Effector memory CD4-positive, alpha-beta T cell (primary cell): ENCODE results near the gene LRRC27.

Experiments used
- DNase-seq, 3 donors: peaks; one replicate each; pipeline ENCODE4 v3.0.0-alpha.2; 2020
- H3K27ac ChIP-seq: 2 replicates; pipeline ENCODE4 v1.7.0; 2013; ENCODE audit warnings: mild to moderate bottlenecking, low read length, moderate library complexity; ENCODE audit not compliant: insufficient read depth, poor library complexity, severe bottlenecking
- H3K27me3 ChIP-seq: replicated peaks from 2 replicates; pipeline ENCODE4 v1.7.0; 2013; ENCODE audit warnings: mild to moderate bottlenecking, low read length; ENCODE audit not compliant: insufficient read depth, control insufficient read depth, poor library complexity, severe bottlenecking
- H3K36me3 ChIP-seq: 2 replicates; pipeline ENCODE4 v1.7.0; 2013; ENCODE audit warnings: mild to moderate bottlenecking, low read length, moderate library complexity; ENCODE audit not compliant: control insufficient read depth, insufficient read depth
- H3K4me1 ChIP-seq: 2 replicates; pipeline ENCODE4 v1.7.0; 2013; ENCODE audit warnings: low read length, mild to moderate bottlenecking; ENCODE audit not compliant: control insufficient read depth, insufficient read depth, poor library complexity, severe bottlenecking
- H3K4me3 ChIP-seq: 2 replicates; pipeline ENCODE4 v1.7.0; 2013; ENCODE audit warnings: low read length, low read depth, mild to moderate bottlenecking; ENCODE audit not compliant: insufficient read depth, poor library complexity, severe bottlenecking
- H3K9me3 ChIP-seq: 2 replicates; pipeline ENCODE4 v1.7.0; 2013; ENCODE audit warnings: mild to moderate bottlenecking, low read length, moderate library complexity; ENCODE audit not compliant: control insufficient read depth

The LRRC27 gene

DNA sequence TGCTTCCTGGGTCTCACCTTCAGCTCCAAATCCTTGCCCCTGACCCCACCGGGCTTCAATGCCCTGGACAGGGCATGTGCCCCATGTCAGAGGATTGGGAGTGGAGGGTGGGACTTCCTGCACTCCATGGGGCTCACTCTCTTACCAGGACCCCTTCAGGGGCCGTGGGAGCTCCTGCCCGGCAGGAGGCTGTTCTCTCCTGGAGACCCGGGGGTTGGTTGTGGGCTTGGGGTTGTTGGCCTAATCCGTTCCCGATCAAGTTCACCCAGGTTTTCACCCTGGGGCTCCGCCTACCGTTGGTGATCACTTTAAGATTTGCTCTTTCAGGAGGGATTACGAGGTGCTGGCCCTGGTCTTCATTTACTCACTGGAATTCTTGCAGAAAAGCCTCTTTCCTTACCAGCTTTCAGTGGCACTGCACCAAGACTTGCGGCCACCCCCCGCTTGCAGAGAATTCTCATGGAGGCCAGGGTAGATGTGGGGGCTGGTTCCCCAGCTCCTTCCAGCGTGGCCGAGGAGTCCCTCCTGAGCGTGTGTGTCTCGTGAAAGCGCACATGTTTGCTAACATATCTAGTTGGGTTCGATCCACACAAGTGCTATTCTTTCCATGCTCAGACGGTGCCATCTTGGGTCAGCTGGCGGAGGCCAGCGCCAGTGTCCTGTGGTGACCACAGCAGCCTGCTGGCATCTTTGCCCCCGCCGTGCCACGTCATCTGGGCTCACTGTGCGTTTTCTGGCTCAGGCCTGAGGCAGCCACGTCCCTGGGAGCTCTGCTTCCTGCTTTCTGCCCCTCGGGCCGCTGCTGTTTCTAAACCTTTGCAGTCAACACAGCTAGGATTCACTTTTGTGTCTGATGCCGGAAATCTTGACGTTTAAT, 80.6 kb downstream of the LRRC27 start:
- no peak for DNase-seq
- H3K9me3 ChIP-seq, result no peaks in the 10 kb centered on the region
- peaks cover 6% of the 10 kb centered on the region for H3K4me1 ChIP-seq
- H3K27me3 ChIP-seq, result no peaks in the 10 kb centered on the region
- H3K4me3 ChIP-seq, result no peak overlapping the region
- no peaks in the 10 kb centered on the region for H3K36me3 ChIP-seq
- H3K27ac ChIP-seq, result no peak overlapping the region

DNA sequence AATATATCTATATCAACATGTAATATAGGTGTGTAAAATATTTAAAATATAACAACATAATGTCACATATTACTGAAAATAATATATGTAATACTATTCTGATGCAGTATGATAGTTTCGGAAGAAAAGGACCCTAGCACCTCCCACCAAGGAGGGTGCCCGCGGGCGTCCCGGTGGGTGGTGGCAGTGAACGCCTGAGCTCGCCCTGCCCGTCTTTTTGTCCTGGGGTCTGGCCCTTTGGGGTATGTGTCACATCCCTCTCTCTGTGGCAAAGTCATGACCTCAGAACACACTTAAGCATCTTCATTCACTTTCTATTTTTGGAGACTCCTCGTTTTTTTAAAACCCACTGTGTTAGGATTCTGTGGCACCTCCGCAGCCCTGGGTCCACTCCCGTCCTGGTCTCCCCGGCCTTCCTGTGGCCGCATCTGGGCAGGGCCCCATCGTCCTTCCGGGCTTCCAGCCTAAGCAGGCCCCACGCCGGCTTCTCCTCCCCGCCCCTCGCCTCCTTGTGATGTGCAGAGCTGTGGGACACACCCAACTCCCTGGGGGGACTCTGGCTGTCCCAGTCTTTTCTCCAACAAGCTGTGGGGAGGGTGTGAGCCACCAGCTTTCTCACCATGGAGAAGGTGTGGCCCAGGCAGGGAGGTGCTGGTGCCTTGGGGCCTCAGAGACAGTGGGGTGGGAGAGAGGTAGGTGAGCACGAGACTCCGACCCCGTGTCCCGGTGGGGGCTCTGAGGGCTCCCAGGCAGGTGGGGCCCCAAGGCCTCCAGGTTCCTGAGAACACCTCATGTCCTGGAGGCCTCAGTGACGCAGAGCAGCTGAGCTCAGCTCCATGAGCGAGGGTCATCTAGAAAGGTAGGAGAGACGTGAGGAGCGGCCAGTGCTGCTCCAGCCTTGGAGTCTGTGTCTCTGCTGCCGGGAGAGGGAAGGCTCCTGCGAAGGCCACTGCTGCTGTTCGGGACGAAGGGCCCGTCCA, 81.5 kb downstream of the LRRC27 start:
- Histone ChIP-seq H3K9me3 (no peaks in the 10 kb centered on the region), H3K4me1 (peaks cover 3% of the 10 kb centered on the region), H3K36me3 (no peaks in the 10 kb centered on the region), H3K27me3 (no peaks in the 10 kb centered on the region), H3K27ac (no peak overlapping the region), H3K4me3 (no peak overlapping the region)
- DNase-seq, result no peak

DNA sequence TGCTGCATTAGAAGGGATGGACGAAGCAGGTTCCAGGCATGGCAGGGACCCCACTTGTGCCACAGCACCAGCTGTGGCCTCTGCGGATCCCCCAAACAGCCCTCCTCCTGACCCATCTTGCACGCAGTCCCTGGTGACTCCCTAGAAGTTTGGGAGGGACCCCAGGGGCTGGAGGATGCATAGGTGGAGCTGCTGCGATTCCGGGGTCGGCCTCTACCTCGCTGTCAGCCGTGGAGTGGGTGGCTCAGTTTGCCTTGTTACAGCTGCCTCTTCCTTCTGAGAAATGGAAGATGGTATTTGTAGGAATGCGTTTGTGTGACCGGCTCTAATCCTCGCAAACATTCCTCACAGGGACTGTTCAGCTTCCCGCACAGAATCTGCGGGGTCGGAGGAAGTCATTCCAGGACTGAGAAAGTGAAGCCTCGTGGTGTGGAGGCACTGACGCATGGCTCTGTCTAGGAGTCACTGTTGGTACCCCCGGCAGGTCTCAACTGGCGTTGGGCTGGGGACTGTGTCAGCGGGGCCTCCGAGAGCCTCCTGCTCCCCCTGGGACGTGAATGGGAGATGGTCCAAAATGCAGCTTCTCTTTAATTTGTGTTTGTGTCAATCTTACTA, 82.5 kb downstream of the LRRC27 start:
- DNase-seq, result no peak
- H3K4me1 ChIP-seq, result no peaks in the 10 kb centered on the region
- no peak overlapping the region for H3K4me3 ChIP-seq
- H3K36me3 ChIP-seq, result no peaks in the 10 kb centered on the region
- H3K27ac ChIP-seq, result no peak overlapping the region
- H3K9me3 ChIP-seq, result no peaks in the 10 kb centered on the region
- H3K27me3 ChIP-seq, result no peaks in the 10 kb centered on the region

DNA sequence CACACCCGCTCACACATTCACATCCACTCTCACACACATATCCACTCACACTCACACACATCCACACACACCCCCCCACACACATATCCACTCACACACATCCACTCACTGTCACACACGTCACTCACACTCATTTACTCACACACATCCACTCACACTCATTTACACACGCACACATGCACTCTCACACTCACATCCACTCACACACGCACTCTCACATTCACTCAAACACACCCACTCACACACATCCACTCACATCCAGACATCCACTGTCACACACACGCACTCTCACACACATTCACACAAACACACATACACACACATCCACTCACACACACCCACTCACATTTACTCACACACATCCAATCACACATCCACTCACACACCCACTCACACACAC, 83.3 kb downstream of the LRRC27 start:
- Histone ChIP-seq H3K4me1 (no peaks in the 10 kb centered on the region), H3K4me3 (no peak overlapping the region), H3K9me3 (no peaks in the 10 kb centered on the region), H3K27me3 (no peaks in the 10 kb centered on the region), H3K36me3 (no peaks in the 10 kb centered on the region), H3K27ac (no peak overlapping the region)
- DNase-seq, result no peak

DNA sequence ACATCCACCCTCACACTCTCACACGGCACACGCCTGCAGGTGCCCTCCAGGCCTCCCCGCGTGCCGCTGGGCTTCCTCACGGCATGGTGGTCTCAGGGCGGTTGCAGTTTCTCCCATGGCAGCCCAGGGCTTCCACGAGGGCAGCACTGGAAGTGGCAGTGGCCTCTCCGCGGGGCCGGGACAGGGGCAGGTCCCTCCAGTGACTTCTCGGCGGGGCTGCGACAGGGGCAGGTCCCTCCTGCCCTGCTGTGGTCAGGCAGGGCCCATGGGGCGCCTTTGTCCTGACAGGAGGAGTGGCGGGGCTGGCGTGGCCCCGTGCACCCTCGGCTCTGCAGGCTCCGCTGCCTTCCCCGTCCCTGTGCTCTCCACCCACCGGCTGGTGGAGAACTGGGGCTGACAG, 84.0 kb downstream of the LRRC27 start:
- H3K4me1 ChIP-seq, result peaks cover 7% of the 10 kb centered on the region
- H3K9me3 ChIP-seq, result no peaks in the 10 kb centered on the region
- no peak for DNase-seq

DNA sequence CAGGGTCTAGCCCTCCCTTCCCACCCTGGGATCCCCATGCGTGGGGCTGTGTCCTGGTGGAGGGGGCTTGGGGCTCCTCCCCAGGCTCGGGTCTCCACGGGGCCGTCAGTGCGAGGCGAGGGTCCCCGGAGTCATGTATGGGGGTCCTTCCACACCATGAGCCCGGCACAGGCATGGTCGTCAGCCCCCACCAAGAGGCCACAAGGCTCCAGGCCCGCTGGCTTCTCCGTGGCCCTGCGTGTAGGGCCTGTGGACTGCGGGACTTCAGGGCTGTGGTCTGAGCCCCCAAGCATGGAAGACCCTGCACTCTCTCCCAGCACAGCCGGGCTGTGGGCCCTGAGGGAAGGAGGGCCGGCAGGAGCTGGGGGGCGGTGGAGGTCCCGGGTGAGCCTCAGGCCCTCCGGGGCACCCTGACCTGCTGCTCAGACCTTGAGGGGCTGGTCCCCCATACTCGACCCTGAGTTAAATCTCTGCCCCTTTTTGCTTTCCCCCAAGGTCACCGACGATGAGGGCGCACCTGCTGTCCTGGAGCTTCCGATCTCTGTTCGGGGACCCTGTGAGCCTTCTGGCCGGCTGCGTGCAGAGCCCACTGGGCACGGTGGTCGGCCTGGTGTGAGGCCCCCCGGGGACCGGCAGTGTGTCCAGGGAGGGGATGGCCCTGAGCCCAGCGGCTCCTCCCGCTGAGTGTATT, 84.7 kb downstream of the LRRC27 start:
- Histone ChIP-seq H3K27me3 (no peaks in the 10 kb centered on the region), H3K4me3 (no peak overlapping the region), H3K36me3 (no peaks in the 10 kb centered on the region), H3K4me1 (peaks cover 14% of the 10 kb centered on the region), H3K27ac (no peak overlapping the region), H3K9me3 (no peaks in the 10 kb centered on the region)
- no peak for DNase-seq

More for the DNA sequence above, 84.0 kb downstream of the LRRC27 start:
- H3K27me3 ChIP-seq, result no peaks in the 10 kb centered on the region
- H3K4me3 ChIP-seq, result no peak overlapping the region
- no peak overlapping the region for H3K27ac ChIP-seq
- no peaks in the 10 kb centered on the region for H3K36me3 ChIP-seq

DNA sequence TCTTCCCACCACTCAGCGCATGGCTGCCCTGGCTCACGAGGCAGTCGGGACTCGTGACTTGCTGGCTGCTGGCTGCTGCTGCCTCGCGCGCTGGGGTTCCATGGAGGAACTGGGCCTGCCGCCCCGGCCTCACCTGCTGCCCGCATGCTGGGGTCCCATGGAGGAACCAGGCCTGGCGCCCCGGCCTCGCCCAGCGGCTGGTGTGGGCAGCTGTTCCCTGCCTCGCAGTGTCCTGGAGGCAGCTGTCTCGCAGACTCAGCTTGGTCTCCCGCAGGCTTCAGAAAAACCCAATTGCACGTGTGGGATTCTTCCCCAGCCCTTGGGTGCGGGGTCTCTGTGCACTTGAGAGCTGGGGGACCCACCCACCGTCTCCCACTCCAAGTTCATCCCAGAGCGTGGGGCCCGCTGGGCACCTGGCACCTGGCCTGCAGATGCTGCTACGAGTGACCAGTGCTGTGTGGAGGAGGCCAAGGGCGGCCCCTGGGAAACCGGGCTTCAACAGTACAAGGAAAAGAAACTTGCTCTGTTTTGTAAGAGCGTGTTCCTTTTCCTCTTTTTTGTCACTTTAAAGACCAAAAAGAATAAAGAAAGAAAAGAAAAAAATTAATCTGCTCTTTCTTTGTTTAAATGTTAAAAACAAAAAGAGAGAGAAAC, 85.4 kb downstream of the LRRC27 start:
- peaks cover 21% of the 10 kb centered on the region for H3K4me1 ChIP-seq
- H3K27me3 ChIP-seq, result no peaks in the 10 kb centered on the region
- H3K36me3 ChIP-seq, result no peaks in the 10 kb centered on the region
- H3K4me3 ChIP-seq, result no peak overlapping the region
- no peaks in the 10 kb centered on the region for H3K9me3 ChIP-seq
- H3K27ac ChIP-seq, result no peak overlapping the region
- no peak for DNase-seq

DNA sequence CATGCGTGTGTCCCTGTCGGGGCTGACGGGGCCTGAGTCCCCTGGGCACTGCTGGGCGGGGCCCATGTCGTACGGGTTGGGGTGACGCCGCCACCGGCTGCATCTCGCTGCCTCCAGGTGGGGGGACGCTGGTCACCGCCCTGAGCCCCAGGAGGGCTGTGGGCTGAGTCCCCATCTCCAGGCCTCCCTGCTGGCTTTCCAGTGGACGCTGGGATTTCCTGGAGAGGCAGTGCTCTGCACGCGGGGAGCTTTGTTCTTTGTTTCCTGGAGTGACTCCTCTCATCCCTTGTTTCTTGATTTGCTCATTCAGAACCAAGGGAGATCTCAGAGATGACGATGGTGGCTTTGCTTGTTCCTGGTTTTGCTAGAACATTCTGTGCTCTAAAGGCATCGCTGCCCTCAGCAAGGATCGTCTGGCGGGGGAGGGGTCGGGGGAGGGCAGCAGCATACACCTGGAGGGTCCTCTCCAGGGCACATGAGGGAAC, 86.0 kb downstream of the LRRC27 start:
- Histone ChIP-seq H3K9me3 (no peaks in the 10 kb centered on the region), H3K36me3 (no peaks in the 10 kb centered on the region), H3K27ac (no peak overlapping the region), H3K27me3 (no peaks in the 10 kb centered on the region), H3K4me3 (no peak overlapping the region), H3K4me1 (peaks cover 21% of the 10 kb centered on the region)
- DNase-seq, result no peak
